CD4-positive, CD25-positive, alpha-beta regulatory T cell (primary cell): ENCODE measurements around the gene PRXL2B. TPM values are rescaled to one million over a fixed set of nuclear protein-coding genes. Genes with fewer than 3 reads are reported as not detected.

ENCODE experiments used
- ATAC-seq, 2 donors: fragments of 150-1000 bp; cut with Tn5 transposase; one replicate each; pipeline ENCODE4 v1.10.0; 2021; ENCODE audit warnings: low read depth in 2 of 2, moderate number of reproducible peaks in 2 of 2, moderate library complexity in 1 of 2
- DNase-seq, 3 donors: peaks; one replicate each; pipeline versions ENCODE4 v3.0.0 to v3.0.0-alpha.2; 2012 to 2022; ENCODE audit warnings: mixed read lengths in 1 of 3
- H3K27ac ChIP-seq: one replicate; pipeline ENCODE4 v1.7.0; 2013; ENCODE audit warnings: mild to moderate bottlenecking, low read length; ENCODE audit not compliant: insufficient read depth, poor library complexity, severe bottlenecking
- H3K27me3 ChIP-seq: one replicate; pipeline ENCODE4 v1.7.0; 2013; ENCODE audit warnings: low read length; ENCODE audit not compliant: control insufficient read depth, insufficient read depth
- H3K36me3 ChIP-seq: one replicate; pipeline ENCODE4 v1.7.0; 2013; ENCODE audit warnings: mild to moderate bottlenecking, low read length, moderate library complexity; ENCODE audit not compliant: control insufficient read depth, insufficient read depth
- H3K4me1 ChIP-seq: 2 replicates; pipeline ENCODE4 v1.7.0; 2013; ENCODE audit warnings: mild to moderate bottlenecking, low read length; ENCODE audit not compliant: insufficient read depth, control insufficient read depth, poor library complexity, severe bottlenecking
- H3K4me3 ChIP-seq: one replicate; pipeline ENCODE4 v1.7.0; 2013; ENCODE audit warnings: low read depth, mild to moderate bottlenecking, low read length, moderate library complexity
- H3K9me3 ChIP-seq, 2 experiments: 1 replicate in 1 of 2; 2 replicates in 1 of 2; pipeline ENCODE4 v1.7.0; 2013; ENCODE audit warnings: low read length in 2 of 2, mild to moderate bottlenecking in 1 of 2, moderate library complexity in 1 of 2; ENCODE audit not compliant: control insufficient read depth in 2 of 2
- H3K27ac Mint-ChIP-seq, 3 donors: one replicate each; pipeline ENCODE4 v1.8.0; 2020 to 2022; ENCODE audit warnings: mild to moderate bottlenecking in 3 of 3, mixed read lengths in 3 of 3, moderate library complexity in 2 of 3
- H3K27me3 Mint-ChIP-seq: one replicate; pipeline ENCODE4 v1.8.0; 2022; ENCODE audit warnings: mild to moderate bottlenecking, mixed read lengths
- H3K36me3 Mint-ChIP-seq: one replicate; pipeline ENCODE4 v1.8.0; 2020; ENCODE audit warnings: mixed read lengths
- H3K4me1 Mint-ChIP-seq, 4 donors: one replicate each; pipeline ENCODE4 v1.8.0; 2020 to 2022; ENCODE audit warnings: mixed read lengths in 4 of 4, mild to moderate bottlenecking in 1 of 4
- H3K4me3 Mint-ChIP-seq, 4 donors: one replicate each; pipeline ENCODE4 v1.8.0; 2020 to 2022; ENCODE audit warnings: mild to moderate bottlenecking in 4 of 4, mixed read lengths in 4 of 4, moderate library complexity in 3 of 4
- H3K9me3 Mint-ChIP-seq, 7 donors: one replicate each; pipeline ENCODE4 v1.8.0; 2020 to 2022; ENCODE audit warnings: mixed read lengths in 7 of 7, mild to moderate bottlenecking in 3 of 7, moderate library complexity in 2 of 7
- polyA plus RNA-seq, 4 donors: library from polyadenylated mRNA; unstranded; fragments of 300-500 nt; fragmentation: Illumina TruSeq; gene quantifications; one replicate each; pipeline ENCODE4 v1.2.3, GENCODE V29; 2021
- total RNA-seq: library from RNA; stranded (reverse); gene quantifications from one replicate; pipeline ENCODE4 v1.2.3, GENCODE V29; 2022

Gene PRXL2B
- total RNA-seq (24.5 TPM), polyA plus RNA-seq (10 to 100 TPM; 24.7 to 31.1 (median 27.2) TPM)

- Histone ChIP-seq H3K4me1 (peaks cover 53% of the 10 kb centered on the region), H3K9me3 (no peaks in the 10 kb centered on the region), H3K36me3 (peaks cover 4% of the 10 kb centered on the region), H3K4me3 (peak within 1 kb of the TSS; percentile 82), H3K27me3 (no peaks in the 10 kb centered on the region), H3K27ac (peak within 1 kb of the TSS; percentile 98)
- DNase-seq, result peak; percentile 94 to 98 (median 95)
- Mint-ChIP-seq H3K4me1 (peaks cover 18 to 53% (median 33%) of the 10 kb centered on the region in 4 donors), H3K4me3 (peak within 1 kb of the TSS; percentile 90 to 97 (median 94)), H3K36me3 (peaks cover 3% of the 10 kb centered on the region), H3K27ac (peak within 1 kb of the TSS; percentile 95 to 99 (median 98)), H3K9me3 (peaks cover 0 to 3% (median 0%) of the 10 kb centered on the region in 7 donors), H3K27me3 (no peaks in the 10 kb centered on the region)
- ATAC-seq, result peak; percentile 72
These were observed at the start of gene PRXL2B for GRCh38 chr1:2586154-2587070. Gene PRXL2B, plus strand, starts transcription at chr1:2586777. Its CDS starts 109 bp downstream, at chr1:2586886.

GRCh38 chr1:2537784-2538115 lies 48.8 kb upstream of the PRXL2B start:
- DNase-seq, result no peak
- Histone ChIP-seq H3K27me3 (no peaks in the 10 kb centered on the region), H3K4me1 (peaks cover 7% of the 10 kb centered on the region), H3K36me3 (no peaks in the 10 kb centered on the region), H3K27ac (no peak overlapping the region), H3K9me3 (no peaks in the 10 kb centered on the region), H3K4me3 (no peak overlapping the region)
- H3K36me3 Mint-ChIP-seq, result no peaks in the 10 kb centered on the region
- no peaks in the 10 kb centered on the region for H3K9me3 Mint-ChIP-seq
- no peak overlapping the region for H3K4me3 Mint-ChIP-seq
- no peak overlapping the region for H3K27ac Mint-ChIP-seq
- H3K4me1 Mint-ChIP-seq, result peaks cover 0 to 12% (median 3%) of the 10 kb centered on the region in 4 donors
- peaks cover 30% of the 10 kb centered on the region for H3K27me3 Mint-ChIP-seq
- no peak for ATAC-seq

GRCh38 chr1:2538376-2538775 lies 48.2 kb upstream of the PRXL2B start:
- ATAC-seq (no peak), DNase-seq (no peak)
- Mint-ChIP-seq H3K27ac (no peak overlapping the region), H3K36me3 (no peaks in the 10 kb centered on the region), H3K4me1 (peaks cover 0 to 12% (median 3%) of the 10 kb centered on the region in 4 donors), H3K27me3 (peaks cover 25% of the 10 kb centered on the region), H3K9me3 (no peaks in the 10 kb centered on the region), H3K4me3 (peak overlapping the region in 1 of 4 donors; percentile 71)
- peaks cover 7% of the 10 kb centered on the region for H3K4me1 ChIP-seq
- H3K27me3 ChIP-seq, result no peaks in the 10 kb centered on the region
- H3K9me3 ChIP-seq, result no peaks in the 10 kb centered on the region
- H3K36me3 ChIP-seq, result no peaks in the 10 kb centered on the region
- no peak overlapping the region for H3K27ac ChIP-seq
- no peak overlapping the region for H3K4me3 ChIP-seq

- ATAC-seq (no peak), DNase-seq (no peak)
- Mint-ChIP-seq H3K4me3 (peak overlapping the region in 1 of 4 donors; percentile 71), H3K27me3 (peaks cover 21% of the 10 kb centered on the region), H3K9me3 (no peaks in the 10 kb centered on the region), H3K4me1 (peaks cover 0 to 12% (median 3%) of the 10 kb centered on the region in 4 donors), H3K36me3 (no peaks in the 10 kb centered on the region), H3K27ac (no peak overlapping the region)
- no peaks in the 10 kb centered on the region for H3K9me3 ChIP-seq
- H3K4me1 ChIP-seq, result peaks cover 12% of the 10 kb centered on the region
- no peak overlapping the region for H3K4me3 ChIP-seq
- H3K27me3 ChIP-seq, result no peaks in the 10 kb centered on the region
- H3K27ac ChIP-seq, result no peak overlapping the region
- H3K36me3 ChIP-seq, result no peaks in the 10 kb centered on the region
These were observed 47.7 kb upstream of the PRXL2B start for GRCh38 chr1:2538872-2539271.

GRCh38 chr1:2539312-2539907 lies 47.2 kb upstream of the PRXL2B start:
- no peaks in the 10 kb centered on the region for H3K27me3 ChIP-seq
- H3K27ac ChIP-seq, result no peak overlapping the region
- Mint-ChIP-seq H3K36me3 (no peaks in the 10 kb centered on the region), H3K4me1 (peaks cover 0 to 12% (median 3%) of the 10 kb centered on the region in 4 donors), H3K4me3 (no peak overlapping the region), H3K27me3 (peaks cover 18% of the 10 kb centered on the region), H3K9me3 (no peaks in the 10 kb centered on the region), H3K27ac (no peak overlapping the region)
- no peaks in the 10 kb centered on the region for H3K36me3 ChIP-seq
- H3K4me1 ChIP-seq, result peaks cover 16% of the 10 kb centered on the region
- no peak for ATAC-seq
- no peaks in the 10 kb centered on the region for H3K9me3 ChIP-seq
- no peak for DNase-seq
- H3K4me3 ChIP-seq, result no peak overlapping the region

- Histone ChIP-seq H3K9me3 (no peaks in the 10 kb centered on the region), H3K27ac (no peak overlapping the region), H3K36me3 (no peaks in the 10 kb centered on the region), H3K4me1 (peaks cover 21% of the 10 kb centered on the region), H3K4me3 (no peak overlapping the region), H3K27me3 (no peaks in the 10 kb centered on the region)
- Mint-ChIP-seq H3K27me3 (peaks cover 9% of the 10 kb centered on the region), H3K36me3 (no peaks in the 10 kb centered on the region), H3K4me1 (peaks cover 0 to 15% (median 3%) of the 10 kb centered on the region in 4 donors), H3K27ac (no peak overlapping the region), H3K4me3 (peak overlapping the region in 1 of 4 donors; percentile 54), H3K9me3 (no peaks in the 10 kb centered on the region)
- no peak for ATAC-seq
- no peak for DNase-seq
These were observed 45.6 kb upstream of the PRXL2B start for GRCh38 chr1:2540816-2541492.

GRCh38 chr1:2541619-2542245 lies 44.8 kb upstream of the PRXL2B start:
- Histone ChIP-seq H3K4me1 (peaks cover 26% of the 10 kb centered on the region), H3K27ac (no peak overlapping the region), H3K9me3 (no peaks in the 10 kb centered on the region), H3K36me3 (no peaks in the 10 kb centered on the region), H3K4me3 (no peak overlapping the region), H3K27me3 (no peaks in the 10 kb centered on the region)
- peak overlapping the region in 2 of 4 donors; percentile 28 to 54 for H3K4me3 Mint-ChIP-seq
- peaks cover 0 to 15% (median 4%) of the 10 kb centered on the region in 4 donors for H3K4me1 Mint-ChIP-seq
- no peaks in the 10 kb centered on the region for H3K36me3 Mint-ChIP-seq
- peaks cover 4% of the 10 kb centered on the region for H3K27me3 Mint-ChIP-seq
- ATAC-seq (no peak), DNase-seq (no peak)
- H3K27ac Mint-ChIP-seq, result no peak overlapping the region
- no peaks in the 10 kb centered on the region for H3K9me3 Mint-ChIP-seq
